ENCODE data around the gene CXXC5. TPM values are rescaled to one million over a fixed set of nuclear protein-coding genes. Genes with fewer than 3 reads are reported as not detected.
"Not testable (repeated sequence)": the region's sequence is repeated elsewhere in the genome, so short reads cannot be mapped to it uniquely, and the experiment has no call there.

The CXXC5 gene
- total RNA-seq, 2 experiments from 2014 or later = 0.82 to 1.1 TPM

- ChIA-PET CTCF (interaction anchor here (0.6 kb wide), 1 partner anchor 432 kb away, joined by 3 read pairs; no protein-coding TSS in a partner anchor), POLR2A (no interaction called here)
- Mint-ChIP-seq H3K36me3 (ENCODE audit: low read depth) (no peaks in the 10 kb centered on the region), H3K4me1 (no peaks in the 10 kb centered on the region), H3K27me3 (no peaks in the 10 kb centered on the region), H3K4me3 (no peak overlapping the region), H3K27ac (no peak overlapping the region), H3K9me3 (ENCODE audit: low read depth) (no peaks in the 10 kb centered on the region)
- intact Hi-C loops (cut with DNase I, micrococcal nuclease) = no loop called here
- DNase-seq = no peak
- no peak for ATAC-seq
Observed at GRCh38 chr5:139726248-139726647, 78.1 kb downstream of the CXXC5 start.

GRCh38 chr5:139727615-139728014, 79.5 kb downstream of the CXXC5 start:
- intact Hi-C loops (cut with DNase I, micrococcal nuclease); CTCF ChIA-PET; H3K4me1 Mint-ChIP-seq; H3K27ac Mint-ChIP-seq; POLR2A ChIA-PET; H3K9me3 Mint-ChIP-seq (ENCODE audit: low read depth); H3K27me3 Mint-ChIP-seq; ATAC-seq; H3K4me3 Mint-ChIP-seq; DNase-seq; H3K36me3 Mint-ChIP-seq (ENCODE audit: low read depth): not testable (repeated sequence)

GRCh38 chr5:139731281-139731680, 83.1 kb downstream of the CXXC5 start:
- Mint-ChIP-seq H3K9me3 (ENCODE audit: low read depth) (no peaks in the 10 kb centered on the region), H3K36me3 (ENCODE audit: low read depth) (no peaks in the 10 kb centered on the region), H3K27ac (no peak overlapping the region), H3K27me3 (no peaks in the 10 kb centered on the region), H3K4me1 (no peaks in the 10 kb centered on the region), H3K4me3 (no peak overlapping the region)
- CTCF ChIA-PET = interaction anchor here (0.8 kb wide), 1 partner anchor 66 kb away, joined by 3 read pairs; no protein-coding TSS in a partner anchor
- POLR2A ChIA-PET = no interaction called here
- DNase-seq (no peak), ATAC-seq (no peak)
- intact Hi-C loops (cut with DNase I, micrococcal nuclease) = no loop called here

- ChIA-PET POLR2A (no interaction called here), CTCF (no interaction called here)
- ATAC-seq (no peak), DNase-seq (no peak)
- no peaks in the 10 kb centered on the region for H3K4me1 Mint-ChIP-seq
- no peaks in the 10 kb centered on the region for H3K27me3 Mint-ChIP-seq
- no peaks in the 10 kb centered on the region for H3K9me3 Mint-ChIP-seq (ENCODE audit: low read depth)
- H3K4me3 Mint-ChIP-seq = no peak overlapping the region
- intact Hi-C loops (cut with DNase I, micrococcal nuclease) = no loop called here
- H3K27ac Mint-ChIP-seq = no peak overlapping the region
- H3K36me3 Mint-ChIP-seq (ENCODE audit: low read depth) = no peaks in the 10 kb centered on the region
Observed at GRCh38 chr5:139732019-139732418, 83.9 kb downstream of the CXXC5 start.

- CTCF ChIA-PET = interaction anchor here (0.6 to 0.9 kb wide), 2 partner anchors 43 to 961 kb away, joined by 3 read pairs; no protein-coding TSS in a partner anchor
- no peak for ATAC-seq
- Mint-ChIP-seq H3K4me1 (no peaks in the 10 kb centered on the region), H3K36me3 (ENCODE audit: low read depth) (no peaks in the 10 kb centered on the region), H3K4me3 (no peak overlapping the region), H3K27ac (no peak overlapping the region), H3K9me3 (ENCODE audit: low read depth) (no peaks in the 10 kb centered on the region), H3K27me3 (no peaks in the 10 kb centered on the region)
- no peak for DNase-seq
- intact Hi-C loops (cut with DNase I, micrococcal nuclease) = no loop called here
- POLR2A ChIA-PET = no interaction called here
Observed at GRCh38 chr5:139733010-139733688, 85.0 kb downstream of the CXXC5 start.

Other genes with a start within 250 kb of the CXXC5 start
- gene SPATA24, start 244.3 kb upstream of the CXXC5 start, total RNA-seq = 1 to 10 TPM; 4.6 to 5.9 TPM
- 10 to 100 TPM; 33.1 to 35.6 TPM for gene DNAJC18, start 208.8 kb upstream of the CXXC5 start, total RNA-seq
- 1 to 10 TPM in 1 of 2 experiments, under 1 TPM in 1; 0.83 to 2.6 TPM for gene ECSCR, start 185.6 kb upstream of the CXXC5 start, total RNA-seq
- under 1 TPM; 0.46 to 0.50 TPM for gene SMIM33, start 177.3 kb upstream of the CXXC5 start, total RNA-seq
- 100 to 1,000 TPM; 178 to 183 TPM for gene STING1, start 165.6 kb upstream of the CXXC5 start, total RNA-seq
- 100 to 1,000 TPM; 262 to 289 TPM for gene UBE2D2, start 87.0 kb upstream of the CXXC5 start, total RNA-seq
- not detected for gene PSD2, start 147.5 kb downstream of the CXXC5 start, total RNA-seq

All from activated CD4-positive, alpha-beta T cell treated with anti-CD3 and anti-CD28 coated beads for 36 hours (primary cell).